Retinal pigment epithelial cell (primary cell): ENCODE results near the gene MTX1.
A peak's percentile ranks its signal among the peaks of the same experiment; 100 is the strongest.

Source experiments
- DNase-seq: peaks from one replicate; pipeline ENCODE4 v3.0.0-alpha.2; 2010; ENCODE audit warnings: low read depth
- H3K4me3 ChIP-seq: 2 replicates; pipeline ENCODE4 v1.5.1; 2011; ENCODE audit warnings: mild to moderate bottlenecking, low read length, control low read depth, moderate library complexity
- CTCF ChIP-seq: conservative IDR thresholded peaks from 2 replicates; pipeline ENCODE4 v1.5.1; 2011; ENCODE audit warnings: low read depth, low read length, control low read depth, inconsistent platforms

The MTX1 gene

GRCh38 chr1:155254228-155254713 is 45.8 kb downstream of the MTX1 start:
- H3K4me3 ChIP-seq: peak overlapping the region; percentile 76
- no peak for DNase-seq
- TF ChIP-seq CTCF: no peak

GRCh38 chr1:155254714-155255242 is 46.3 kb downstream of the MTX1 start:
- DNase-seq: no peak
- TF ChIP-seq CTCF: no peak
- peak overlapping the region; percentile 76 for H3K4me3 ChIP-seq

- peak within 1 kb of the TSS; percentile 76 for H3K4me3 ChIP-seq
- no peak for DNase-seq
- TF ChIP-seq CTCF: no peak
Observed at GRCh38 chr1:155255243-155256007, 46.9 kb downstream of the MTX1 start, which contains the start of gene ENTREP3. ENTREP3 (minus strand) TSS chr1:155255483; CDS start chr1:155254877, 606 bp downstream.

GRCh38 chr1:155256058-155256852 is 47.8 kb downstream of the MTX1 start:
- DNase-seq: no peak
- TF ChIP-seq CTCF: no peak
- H3K4me3 ChIP-seq: peak overlapping the region; percentile 76

GRCh38 chr1:155260276-155260675 is 51.8 kb downstream of the MTX1 start:
- DNase-seq: no peak
- no peak for TF ChIP-seq CTCF
- H3K4me3 ChIP-seq: no peak overlapping the region

GRCh38 chr1:155261493-155261851 is 53.0 kb downstream of the MTX1 start:
- H3K4me3 ChIP-seq: peak overlapping the region; percentile 90
- no peak for DNase-seq
- peak; percentile 11 for TF ChIP-seq CTCF
